ENCODE data around the gene RAPGEF2. TPM values are rescaled to one million over a fixed set of nuclear protein-coding genes. Genes with fewer than 3 reads are reported as not detected.

The RAPGEF2 gene
- total and polyA plus RNA-seq, 10 of the 15 experiments (the other 5 are each of a cell fraction or from before 2014, with no cell fraction given), result 0.31 to 24.0 (median 2.9) TPM

DNA sequence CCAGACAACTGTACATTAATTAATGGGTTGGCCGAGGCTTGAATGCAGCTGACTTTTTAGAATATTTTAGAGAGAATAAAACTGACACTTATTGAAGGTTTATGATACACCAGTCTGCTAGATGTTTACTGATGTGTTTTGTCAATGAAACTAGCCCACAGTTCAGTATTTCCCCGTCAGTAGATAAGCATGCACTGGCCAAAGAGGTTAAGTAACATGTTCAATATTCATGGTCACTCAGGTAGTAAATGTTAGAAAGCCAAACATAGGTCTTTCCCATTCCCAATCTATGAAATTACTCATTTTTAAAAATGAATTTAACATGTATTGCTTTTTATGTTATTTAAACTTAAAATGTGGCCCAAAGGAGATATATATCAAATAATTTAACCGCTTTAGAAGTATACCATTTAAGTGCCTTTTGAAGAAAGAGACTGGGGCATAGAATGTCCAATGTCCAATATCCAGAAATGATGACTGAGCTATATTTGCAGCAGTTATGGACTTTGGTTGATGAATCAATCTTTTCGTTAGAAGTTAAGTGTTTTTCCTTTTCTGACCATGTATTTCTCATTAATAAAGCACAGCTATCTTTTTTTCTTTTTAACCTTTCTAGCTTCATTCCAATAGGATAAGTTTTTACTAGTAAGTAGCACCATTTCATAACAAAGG is 156.1 kb downstream of the RAPGEF2 start (continued):
- TF ChIP-seq ETV6 (conservative IDR thresholded peaks at IDR 0.05 in 1 of 2, IDR thresholded peaks at IDR 0.05 in 1 of 2; ENCODE audit: borderline replicate concordance in 1 of 2, low read depth in 1 of 2) (no peak), FOXM1 (IDR thresholded peaks at IDR 0.05; ENCODE audit: low read depth, low read length) (no peak), ASH2L (IDR thresholded peaks at IDR 0.05; ENCODE audit: borderline replicate concordance, low read depth) (no peak)

- no TSS peak for BruUV-seq (replicated peaks)
- Histone ChIP-seq H3K4me3 (no peak overlapping the region), H3K36me3 (ENCODE audit: control insufficient read depth in 2 of 2, insufficient read depth in 2 of 2, low read length in 1 of 2) (no peaks in the 10 kb centered on the region), H2AFZ (ENCODE audit: control insufficient read depth, low read depth, low read length) (no peak overlapping the region), H3K27ac (ENCODE audit: control insufficient read depth, insufficient read depth) (no peak overlapping the region), H3K9ac (ENCODE audit: control insufficient read depth, insufficient read depth, low read length) (no peak overlapping the region), H3K4me1 (ENCODE audit: control insufficient read depth, insufficient read depth, low read length) (no peaks in the 10 kb centered on the region), H3K4me2 (ENCODE audit: control insufficient read depth, insufficient read depth) (no peak overlapping the region), H3K27me3 (replicated peaks in 1 of 2; ENCODE audit: control insufficient read depth in 2 of 2, insufficient read depth in 2 of 2, low read length in 1 of 2) (no peaks in the 10 kb centered on the region), H3K79me2 (ENCODE audit: control insufficient read depth, insufficient read depth, low read length) (no peaks in the 10 kb centered on the region), H4K20me1 (ENCODE audit: control insufficient read depth, insufficient read depth) (no peaks in the 10 kb centered on the region), H3K9me3 (replicated peaks; ENCODE audit: control insufficient read depth, insufficient read depth, low read length) (no peaks in the 10 kb centered on the region; the same call in 2 of the 3 replicates)
- 57% methylated on average over 3 of the region's 3 CpGs for WGBS (ENCODE audit: insufficient coverage, insufficient replicate concordance, low lambda C conversion rate, missing lambda C conversion rate)
- DNase-seq (ENCODE audit: low read depth, low spot score), result no peak
- no peak for FAIRE-seq
- ChIA-PET SMC1A (ENCODE audit: uncharacterized antibody, unreplicated experiment) (no interaction called here), RAD21 (ENCODE audit: unreplicated experiment) (no interaction called here), POLR2A (no interaction called here), CTCF (no interaction called here)
- in situ Hi-C loops (cut with MboI), result no loop called here
- intact Hi-C loops (cut with micrococcal nuclease; ENCODE audit: unreplicated experiment), result loop anchor here (5.0 kb wide), 1 partner anchor 183 kb away; no protein-coding TSS in a partner anchor
- no peak for TF ChIP-seq POLR2AphosphoS2 (IDR thresholded peaks at IDR 0.05; ENCODE audit: low read depth, low read length)
- TF ChIP-seq, protein P1, sequence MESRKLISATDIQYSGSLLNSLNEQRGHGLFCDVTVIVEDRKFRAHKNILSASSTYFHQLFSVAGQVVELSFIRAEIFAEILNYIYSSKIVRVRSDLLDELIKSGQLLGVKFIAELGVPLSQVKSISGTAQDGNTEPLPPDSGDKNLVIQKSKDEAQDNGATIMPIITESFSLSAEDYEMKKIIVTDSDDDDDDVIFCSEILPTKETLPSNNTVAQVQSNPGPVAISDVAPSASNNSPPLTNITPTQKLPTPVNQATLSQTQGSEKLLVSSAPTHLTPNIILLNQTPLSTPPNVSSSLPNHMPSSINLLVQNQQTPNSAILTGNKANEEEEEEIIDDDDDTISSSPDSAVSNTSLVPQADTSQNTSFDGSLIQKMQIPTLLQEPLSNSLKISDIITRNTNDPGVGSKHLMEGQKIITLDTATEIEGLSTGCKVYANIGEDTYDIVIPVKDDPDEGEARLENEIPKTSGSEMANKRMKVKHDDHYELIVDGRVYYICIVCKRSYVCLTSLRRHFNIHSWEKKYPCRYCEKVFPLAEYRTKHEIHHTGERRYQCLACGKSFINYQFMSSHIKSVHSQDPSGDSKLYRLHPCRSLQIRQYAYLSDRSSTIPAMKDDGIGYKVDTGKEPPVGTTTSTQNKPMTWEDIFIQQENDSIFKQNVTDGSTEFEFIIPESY (IDR thresholded peaks at IDR 0.05), result no peak
- TF ChIP-seq ZBED1 (IDR thresholded peaks at IDR 0.05; ENCODE audit: borderline replicate concordance), result no peak
- no peak for TF ChIP-seq HDGF (IDR thresholded peaks at IDR 0.05)
- TF ChIP-seq RB1 (IDR thresholded peaks at IDR 0.05; ENCODE audit: borderline replicate concordance), result no peak
- no peak for TF ChIP-seq CHD2 (IDR thresholded peaks at IDR 0.05; ENCODE audit: borderline replicate concordance, low read depth, low read length)
- no peak for TF ChIP-seq GATAD2B (conservative IDR thresholded peaks at IDR 0.05; ENCODE audit: low read depth)
- TF ChIP-seq RELA (IDR thresholded peaks at IDR 0.05; ENCODE audit: borderline replicate concordance, partially characterized antibody), result no peak
- no peak for TF ChIP-seq SP1 (IDR thresholded peaks at IDR 0.05; ENCODE audit: low read depth, low read length)
- TF ChIP-seq ATF7 (IDR thresholded peaks at IDR 0.05; ENCODE audit: low read depth), result no peak
- no peak for TF ChIP-seq ZNF384 (IDR thresholded peaks at IDR 0.05; ENCODE audit: borderline replicate concordance, low read depth, low read length)
- TF ChIP-seq IRF5 (IDR thresholded peaks at IDR 0.05; ENCODE audit: borderline replicate concordance), result no peak
- TF ChIP-seq RFX5 (IDR thresholded peaks at IDR 0.05; ENCODE audit: low read depth, low read length), result no peak
- TF ChIP-seq YY1 (IDR thresholded peaks at IDR 0.05; ENCODE audit: low read depth, low read length), result no peak
- TF ChIP-seq BHLHE40 (IDR thresholded peaks at IDR 0.05; ENCODE audit: borderline replicate concordance in 1 of 2, low read depth in 2 of 2, low read length in 1 of 2), result no peak
- TF ChIP-seq NFYB (IDR thresholded peaks at IDR 0.05; ENCODE audit: insufficient read depth, low read depth, low read length), result no peak
- no peak for TF ChIP-seq BMI1 (IDR thresholded peaks at IDR 0.05; ENCODE audit: borderline replicate concordance)
- TF ChIP-seq NR2F1 (conservative IDR thresholded peaks at IDR 0.05), result no peak
- ATAC-seq, result no peak
These were observed 161.2 kb downstream of the RAPGEF2 start for GRCh38 chr4:159264057-159264456.
